ENCODE measurements around the gene ARHGAP5. TPM values are rescaled to one million over a fixed set of nuclear protein-coding genes. Genes with fewer than 3 reads are reported as not detected.
"Not testable (repeated sequence)": the region's sequence is repeated elsewhere in the genome, so short reads cannot be mapped to it uniquely, and the experiment has no call there.

Gene ARHGAP5
- total and polyA plus RNA-seq, 2 donors (not counting 3 experiments of a cell fraction or from before 2014, with no cell fraction given): 4.3 to 36.2 TPM

- intact Hi-C loops (cut with micrococcal nuclease); H3K4me2 ChIP-seq (ENCODE audit: insufficient read depth, low read length); H3K36me3 ChIP-seq (ENCODE audit: control insufficient read depth in 2 of 2, extremely low read depth in 1 of 2, insufficient read depth in 2 of 2, low read length in 2 of 2); H3K27me3 ChIP-seq (ENCODE audit: control insufficient read depth in 2 of 2, insufficient read depth in 2 of 2, low read length in 2 of 2); H4K20me1 ChIP-seq (replicated peaks; ENCODE audit: control insufficient read depth, extremely low read depth, insufficient read depth, low read length); H3K9me1 ChIP-seq (replicated peaks; ENCODE audit: control insufficient read depth, extremely low read depth, insufficient read depth, low read length); H3K79me2 ChIP-seq (ENCODE audit: control insufficient read depth, insufficient read depth, low read length); H3K4me3 ChIP-seq (replicated peaks in 1 of 3; ENCODE audit: insufficient read depth in 1 of 3, low read depth in 1 of 3, low read length in 3 of 3); CTCF ChIA-PET; dilution Hi-C loops (cut with MboI; ENCODE audit: extremely low pct_ligation_motif_present, low sequenced_read_pairs); H3K9ac ChIP-seq (replicated peaks; ENCODE audit: extremely low read depth, insufficient read depth, low read length); H3K4me1 ChIP-seq (ENCODE audit: control insufficient read depth, extremely low read depth, insufficient read depth, low read length); H2AFZ ChIP-seq (ENCODE audit: low read depth, low read length); DNase-seq (ENCODE audit: low read depth, low spot score); H3K9me3 ChIP-seq (replicated peaks; ENCODE audit: control insufficient read depth, insufficient read depth, low read length); H3K27ac ChIP-seq (ENCODE audit: insufficient read depth, low read depth, low read length); FAIRE-seq; BruUV-seq (replicated peaks); POLR2A ChIA-PET: not testable (repeated sequence)
These were observed 54.6 kb downstream of the ARHGAP5 start for GRCh38 chr14:32131689-32132088.

GRCh38 chr14:32134448-32135097, 57.5 kb downstream of the ARHGAP5 start:
- POLR2A ChIA-PET: no interaction called here
- H4K20me1 ChIP-seq (replicated peaks; ENCODE audit: control insufficient read depth, extremely low read depth, insufficient read depth, low read length): peaks cover 2% of the 10 kb centered on the region
- no peaks in the 10 kb centered on the region for H3K9me3 ChIP-seq (replicated peaks; ENCODE audit: control insufficient read depth, insufficient read depth, low read length)
- no TSS peak for BruUV-seq (replicated peaks)
- H3K27ac ChIP-seq (ENCODE audit: insufficient read depth, low read depth, low read length): no peak overlapping the region
- intact Hi-C loops (cut with micrococcal nuclease) (no loop called here), dilution Hi-C loops (cut with MboI; ENCODE audit: extremely low pct_ligation_motif_present, low sequenced_read_pairs) (no loop called here)
- CTCF ChIA-PET: no interaction called here
- H3K4me2 ChIP-seq (ENCODE audit: insufficient read depth, low read length): no peak overlapping the region
- no peaks in the 10 kb centered on the region for H3K27me3 ChIP-seq (ENCODE audit: control insufficient read depth in 2 of 2, insufficient read depth in 2 of 2, low read length in 2 of 2)
- no peak for FAIRE-seq
- peaks cover 2% of the 10 kb centered on the region for H3K79me2 ChIP-seq (ENCODE audit: control insufficient read depth, insufficient read depth, low read length)
- H3K4me1 ChIP-seq (ENCODE audit: control insufficient read depth, extremely low read depth, insufficient read depth, low read length): no peaks in the 10 kb centered on the region
- no peak overlapping the region for H3K4me3 ChIP-seq (replicated peaks in 1 of 3; ENCODE audit: insufficient read depth in 1 of 3, low read depth in 1 of 3, low read length in 3 of 3)
- H3K9ac ChIP-seq (replicated peaks; ENCODE audit: extremely low read depth, insufficient read depth, low read length): no peak overlapping the region
- H2AFZ ChIP-seq (ENCODE audit: low read depth, low read length): no peak overlapping the region
- peaks cover 2% of the 10 kb centered on the region for H3K9me1 ChIP-seq (replicated peaks; ENCODE audit: control insufficient read depth, extremely low read depth, insufficient read depth, low read length)
- no peaks in the 10 kb centered on the region for H3K36me3 ChIP-seq (ENCODE audit: control insufficient read depth in 2 of 2, extremely low read depth in 1 of 2, insufficient read depth in 2 of 2, low read length in 2 of 2)
- peak; percentile 32 for DNase-seq (ENCODE audit: low read depth, low spot score)
- no peak for TF ChIP-seq MAX (IDR thresholded peaks at IDR 0.05; ENCODE audit: insufficient read depth, insufficient read length)
- no peak for TF ChIP-seq POLR2AphosphoS5 (IDR thresholded peaks at IDR 0.05; ENCODE audit: insufficient read depth, low read depth, low read length)
- no peak for TF ChIP-seq POLR2A (IDR thresholded peaks at IDR 0.05; ENCODE audit: low read depth, low read length)
- TF ChIP-seq FOS (IDR thresholded peaks at IDR 0.05; ENCODE audit: borderline replicate concordance, insufficient read depth, low read length): no peak
- no peak for TF ChIP-seq EZH2 (IDR thresholded peaks at IDR 0.05; ENCODE audit: borderline replicate concordance, low read depth, low read length, severe bottlenecking)
- no peak for TF ChIP-seq GATA2 (IDR thresholded peaks at IDR 0.05; ENCODE audit: insufficient read depth, insufficient read length, low read depth, low read length)
- TF ChIP-seq MYC (IDR thresholded peaks at IDR 0.05; ENCODE audit: low read depth, low read length): no peak
- TF ChIP-seq JUN (IDR thresholded peaks at IDR 0.05; ENCODE audit: borderline replicate concordance, insufficient read depth, insufficient read length, low read depth): no peak
- no peak for TF ChIP-seq CTCF (IDR thresholded peaks at IDR 0.05; ENCODE audit: extremely low read depth in 1 of 2, insufficient read depth in 1 of 2, low read depth in 1 of 2, low read length in 2 of 2)
